ENCODE results near the gene IRS2.

IRS2 gene

GRCh38 chr13:109779876-109780510 is 6.4 kb downstream of the IRS2 start:
- DNase-seq (ENCODE audit: low read depth) = no peak

DNA sequence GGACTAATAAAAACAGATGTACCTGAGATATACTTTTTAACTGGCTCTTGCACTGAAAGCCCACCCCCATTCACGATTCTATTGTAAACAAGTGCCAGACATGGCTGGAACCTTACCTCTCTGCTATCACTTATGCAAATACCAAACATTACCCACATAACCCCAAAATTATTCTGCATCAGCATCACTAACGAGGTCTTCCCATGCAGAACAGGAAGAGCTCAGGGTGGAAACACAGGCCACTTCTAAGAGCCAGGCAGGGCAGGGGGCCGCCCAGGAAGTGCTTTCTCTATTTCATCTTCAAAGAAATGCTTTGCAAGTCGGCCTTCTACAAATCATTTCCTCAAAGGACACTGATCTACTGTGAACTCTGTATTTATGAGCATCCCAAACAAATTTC is 7.3 kb downstream of the IRS2 start:
- no peak for DNase-seq (ENCODE audit: low read depth)

GRCh38 chr13:109778102-109778542 is 8.3 kb downstream of the IRS2 start:
- DNase-seq (ENCODE audit: low read depth) = no peak

DNA sequence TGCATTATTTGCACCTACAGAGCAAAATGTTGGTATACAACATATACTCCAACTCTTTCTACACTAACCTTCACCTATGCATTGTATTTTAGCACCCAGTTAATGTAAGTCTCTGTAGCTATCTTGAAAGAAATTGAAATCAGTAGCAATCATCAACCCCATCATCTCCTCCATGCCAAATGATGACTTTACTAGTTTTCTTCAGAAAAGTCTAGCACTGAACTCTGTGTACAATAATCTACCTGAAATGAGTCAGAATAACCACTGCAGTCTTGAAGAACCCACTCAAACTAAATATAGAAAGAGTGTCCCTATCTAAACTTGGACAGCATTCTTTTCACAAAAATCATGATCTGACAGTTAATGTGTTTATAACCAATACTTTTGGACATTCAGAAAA is 9.8 kb downstream of the IRS2 start:
- no peak for DNase-seq (ENCODE audit: low read depth)

- DNase-seq (ENCODE audit: low read depth) = no peak
These were observed 12.6 kb downstream of the IRS2 start for GRCh38 chr13:109773786-109774185.

DNA sequence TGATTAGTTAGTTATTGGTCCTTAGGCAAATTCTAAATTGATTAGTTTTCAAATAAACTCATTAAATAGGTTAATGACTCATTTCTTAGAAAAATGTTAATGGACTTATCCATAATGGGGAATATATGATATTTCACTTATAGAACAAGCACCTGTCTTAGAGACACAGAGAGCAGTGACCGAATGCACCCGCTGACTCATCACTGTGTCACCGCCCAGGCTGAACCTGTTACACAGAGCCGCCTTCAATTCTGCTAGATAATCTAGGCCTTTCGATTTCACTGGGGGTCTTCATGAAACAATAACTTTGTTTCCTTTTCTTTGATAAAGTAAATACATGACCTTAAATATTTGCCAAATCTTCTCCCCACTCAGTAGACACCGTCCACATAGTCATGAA is 13.1 kb downstream of the IRS2 start:
- DNase-seq (ENCODE audit: low read depth) = no peak

DNA sequence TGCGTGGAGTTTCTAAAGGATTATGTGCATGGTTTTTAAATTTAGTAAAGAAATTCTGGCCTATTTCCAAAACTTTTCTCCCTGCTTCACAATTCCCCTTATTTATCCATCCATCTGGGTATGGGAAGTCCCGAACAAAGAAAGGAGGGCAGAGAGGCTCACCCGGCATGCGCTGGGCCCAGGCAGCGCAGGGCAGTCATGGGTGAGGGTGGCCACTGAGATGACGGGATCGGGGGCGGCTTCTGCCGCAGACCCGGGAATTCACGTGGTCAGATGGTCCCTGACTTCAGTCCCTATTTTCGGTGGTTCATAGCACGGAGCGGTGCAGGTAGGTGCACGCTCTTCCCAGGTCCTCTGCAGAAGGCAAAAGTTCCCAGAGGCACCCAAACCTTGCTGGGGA is 14.5 kb downstream of the IRS2 start:
- no peak for DNase-seq (ENCODE audit: low read depth)

- no peak for DNase-seq (ENCODE audit: low read depth)
These were observed 15.9 kb downstream of the IRS2 start for GRCh38 chr13:109770436-109770835.

DNA sequence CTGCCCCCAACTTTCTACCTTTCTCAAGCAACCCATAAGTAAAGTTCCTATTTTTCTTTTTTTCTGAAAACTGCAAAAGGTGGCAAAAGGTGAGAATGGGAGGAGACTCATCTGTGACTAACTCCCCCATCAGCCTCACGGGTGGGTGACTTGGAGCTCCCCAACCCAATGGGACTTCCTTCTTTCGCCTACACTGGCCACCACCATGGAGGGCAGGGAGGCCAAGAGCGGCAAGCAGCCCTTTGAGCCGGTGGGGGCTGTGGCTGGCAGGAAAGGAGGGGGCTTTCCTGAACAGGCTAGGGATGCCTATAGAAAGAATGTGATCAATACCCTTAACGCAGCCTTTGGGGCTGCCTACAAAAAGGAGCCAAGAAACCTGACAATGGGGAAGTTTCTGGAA is 16.5 kb downstream of the IRS2 start:
- no peak for DNase-seq (ENCODE audit: low read depth)

DNA sequence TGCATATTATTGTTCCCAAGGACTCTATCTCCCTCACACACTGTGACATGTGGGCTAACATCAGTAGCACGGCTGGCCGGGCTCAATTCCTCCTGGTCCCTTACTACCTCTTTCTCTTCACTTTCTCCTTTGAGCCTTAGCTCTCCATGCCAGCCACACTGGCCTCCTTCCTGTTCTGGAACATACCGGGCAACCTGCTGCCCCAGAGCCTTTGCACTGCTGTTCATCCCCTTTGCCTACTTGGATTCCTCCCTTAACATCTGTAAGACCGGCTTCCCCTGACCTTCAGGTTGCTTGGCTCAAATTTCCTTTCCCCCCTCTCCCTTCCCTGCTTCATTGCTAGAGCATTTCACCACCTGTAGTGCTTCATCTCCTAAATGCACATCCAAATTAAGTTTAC is 17.1 kb downstream of the IRS2 start:
- no peak for DNase-seq (ENCODE audit: low read depth)

DNA sequence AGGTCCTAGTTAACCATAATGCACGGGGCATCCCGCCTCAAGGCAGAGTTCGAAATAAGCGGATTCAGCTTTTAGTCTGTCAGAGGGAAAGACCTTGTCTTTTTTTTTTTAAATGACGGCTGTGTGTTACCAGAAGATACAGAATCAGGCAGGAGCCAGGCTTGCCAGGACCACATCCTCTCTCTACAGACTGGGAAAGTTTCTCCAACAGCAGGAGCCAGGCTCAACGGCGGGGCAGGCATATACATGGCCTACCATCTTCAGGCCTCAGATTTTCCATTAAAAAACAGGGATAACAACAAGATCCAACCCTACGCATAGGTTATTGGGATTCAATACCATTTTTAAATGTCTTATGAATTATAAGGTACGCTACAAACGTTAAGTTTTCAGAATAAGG is 17.8 kb downstream of the IRS2 start:
- DNase-seq (ENCODE audit: low read depth) = no peak

- no peak for DNase-seq (ENCODE audit: low read depth)
These were observed 18.2 kb downstream of the IRS2 start for GRCh38 chr13:109768176-109768575.

DNA sequence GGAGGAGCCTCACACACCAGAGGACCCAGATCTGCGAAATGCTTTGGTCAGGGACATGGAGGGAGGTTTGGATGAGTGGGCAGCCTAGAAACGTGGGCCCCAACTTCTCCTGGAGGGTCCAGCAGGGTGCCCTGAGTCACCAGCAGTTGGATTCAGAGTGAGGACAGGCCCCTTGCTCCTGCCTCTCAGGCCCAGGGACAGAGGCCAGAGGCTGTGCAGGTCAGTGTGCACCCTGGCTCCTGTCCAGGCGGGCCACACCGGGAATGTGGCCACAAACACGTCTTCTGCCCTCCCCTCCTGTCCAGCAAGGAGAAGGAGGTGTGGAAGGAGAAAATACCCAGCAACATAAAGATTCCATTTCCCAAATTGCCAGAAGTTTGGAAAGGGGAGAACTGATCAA is 19.4 kb downstream of the IRS2 start:
- no peak for DNase-seq (ENCODE audit: low read depth)

DNA sequence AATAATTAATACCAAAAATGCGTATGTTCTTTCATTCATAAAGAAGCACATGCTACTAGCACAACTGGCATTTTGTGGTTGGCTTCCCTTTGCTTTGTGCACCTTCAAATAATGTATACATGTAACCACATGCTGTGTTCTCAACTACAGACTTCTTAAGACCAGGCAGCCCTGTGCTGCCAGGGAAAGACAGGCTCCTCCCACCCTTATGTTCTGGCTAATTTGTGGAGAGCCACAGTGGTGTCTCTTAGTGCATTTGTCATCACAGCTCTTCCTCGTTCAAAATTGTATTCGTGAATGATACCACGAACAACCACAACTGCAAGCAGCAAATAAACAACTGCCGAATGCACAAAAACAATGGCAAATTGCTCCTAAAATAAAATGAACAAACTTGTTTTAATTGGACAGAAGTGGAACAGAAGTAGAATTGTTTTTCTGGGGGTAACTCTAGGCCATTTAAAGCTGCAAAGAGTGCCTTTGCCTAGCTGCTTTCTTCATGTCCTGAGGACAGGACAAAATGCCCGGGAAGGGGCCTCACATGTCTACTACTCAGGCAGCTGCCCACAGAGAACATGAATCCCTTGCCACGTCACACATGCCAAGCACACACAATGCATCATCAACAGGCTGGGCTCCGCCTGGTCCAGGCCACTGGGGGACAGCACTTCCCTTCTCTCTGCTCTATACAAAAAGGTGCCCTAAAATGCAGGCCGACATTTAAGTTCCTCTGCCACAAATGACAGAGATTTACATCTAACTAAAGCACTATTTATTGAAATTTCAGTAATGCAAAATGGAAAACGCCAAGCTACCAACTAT is 21.7 kb downstream of the IRS2 start:
- no peak for DNase-seq (ENCODE audit: low read depth)

- DNase-seq (ENCODE audit: low read depth) = no peak
These were observed 22.3 kb downstream of the IRS2 start for GRCh38 chr13:109764045-109764444.

DNA sequence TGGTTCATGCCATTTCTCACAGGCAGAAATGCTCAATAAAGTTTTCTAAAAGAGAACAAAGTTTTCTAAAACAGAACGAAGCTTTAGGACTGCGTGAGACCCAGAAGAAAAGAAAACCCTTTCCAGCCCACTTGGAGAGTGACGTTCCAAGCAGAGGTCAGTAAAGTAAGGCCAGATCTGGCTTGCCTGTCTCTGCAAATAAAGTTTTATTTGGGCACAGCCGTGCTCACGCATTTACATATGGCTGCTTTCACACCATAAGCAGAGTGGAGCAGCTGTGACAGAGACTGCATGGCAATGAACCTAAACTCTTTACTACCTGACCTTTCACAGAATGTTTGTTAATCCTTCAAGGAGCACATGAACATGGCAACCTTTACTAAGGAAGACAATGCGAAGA is 23.6 kb downstream of the IRS2 start:
- DNase-seq (ENCODE audit: low read depth) = no peak

GRCh38 chr13:109761695-109762094 is 24.7 kb downstream of the IRS2 start:
- no peak for DNase-seq (ENCODE audit: low read depth)

DNA sequence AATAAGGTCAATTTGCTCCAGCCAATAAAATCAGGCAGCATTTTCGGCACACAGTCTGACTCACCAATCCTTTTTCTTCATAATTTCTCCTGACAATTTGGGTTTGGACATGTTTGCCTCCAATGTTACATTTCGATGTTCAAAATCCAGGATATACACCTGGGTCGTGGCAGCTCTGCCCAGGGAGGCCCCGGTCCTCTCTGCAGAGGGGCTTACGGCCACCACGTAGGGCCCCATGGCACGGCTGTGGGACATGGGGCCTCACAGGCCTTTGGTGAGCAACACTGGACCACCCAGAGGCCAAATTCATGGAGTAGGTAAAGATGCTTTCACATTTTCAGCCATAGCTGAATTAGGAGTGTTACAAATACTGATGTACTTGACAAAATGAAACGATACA is 25.4 kb downstream of the IRS2 start:
- DNase-seq (ENCODE audit: low read depth) = no peak

DNA sequence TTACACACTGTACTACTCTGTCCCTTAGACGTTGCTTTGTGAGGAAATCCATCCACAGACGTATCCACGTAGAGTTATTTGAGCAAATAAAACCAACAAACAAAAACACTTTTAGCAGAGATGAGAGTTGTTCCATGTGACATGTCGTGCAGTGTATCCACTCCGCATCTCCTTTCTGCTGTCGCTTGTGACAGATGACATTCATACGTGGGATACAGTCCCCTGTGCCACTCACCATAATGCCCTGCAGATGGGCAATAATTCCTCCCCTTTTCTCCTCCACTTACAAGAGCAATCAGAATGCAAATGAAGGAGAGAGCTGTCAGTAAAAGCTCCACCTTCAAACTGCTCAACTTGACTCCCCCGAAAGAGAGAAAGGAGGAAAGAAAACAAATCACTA is 26.0 kb downstream of the IRS2 start:
- no peak for DNase-seq (ENCODE audit: low read depth)

GRCh38 chr13:109759609-109760008 is 26.8 kb downstream of the IRS2 start:
- DNase-seq (ENCODE audit: low read depth) = no peak

DNA sequence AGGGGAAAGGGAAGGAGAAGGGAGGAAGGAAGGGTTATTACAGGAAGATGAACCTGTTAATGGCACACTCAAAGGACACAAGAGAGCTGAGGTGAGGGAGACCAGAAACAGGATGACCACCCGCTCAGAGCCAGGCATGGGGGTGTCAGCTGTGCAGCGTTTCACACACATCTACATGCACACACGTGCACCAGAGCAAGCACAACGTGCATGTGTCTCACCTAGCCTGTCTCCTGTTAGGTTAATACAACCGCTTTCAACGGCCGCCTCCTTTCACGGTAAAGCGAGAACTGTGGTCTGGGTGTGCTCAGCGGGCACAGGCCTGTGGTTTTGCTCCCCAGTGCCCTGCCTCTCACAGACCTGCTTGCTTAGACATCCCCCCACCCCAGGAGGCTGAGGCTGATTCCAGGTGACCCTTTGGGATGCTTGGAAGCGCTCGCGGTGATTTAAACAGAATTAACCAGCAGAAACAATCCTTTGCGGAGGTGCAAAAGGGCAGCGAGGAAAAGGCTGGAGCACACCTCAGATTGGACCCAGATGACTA is 27.4 kb downstream of the IRS2 start:
- no peak for DNase-seq (ENCODE audit: low read depth)

DNA sequence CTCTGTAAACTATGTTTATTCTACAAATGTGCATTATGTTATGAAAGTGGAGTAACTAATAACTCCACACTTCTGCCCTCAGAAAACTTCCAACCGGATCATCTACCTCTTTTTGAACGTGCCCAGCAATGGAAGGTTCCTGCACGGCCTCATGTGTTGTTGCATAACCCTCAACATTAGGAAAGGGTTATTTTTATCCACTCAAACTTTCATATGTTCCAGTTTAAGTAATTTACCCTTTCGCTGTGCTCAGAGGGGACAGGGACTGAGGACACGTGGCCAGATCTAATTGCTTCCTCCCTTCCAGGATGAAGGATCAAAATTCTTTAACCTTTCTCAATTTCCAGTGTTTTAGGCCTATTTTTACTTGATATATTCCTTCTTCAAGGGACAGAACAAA is 29.6 kb downstream of the IRS2 start:
- DNase-seq (ENCODE audit: low read depth) = no peak

DNA sequence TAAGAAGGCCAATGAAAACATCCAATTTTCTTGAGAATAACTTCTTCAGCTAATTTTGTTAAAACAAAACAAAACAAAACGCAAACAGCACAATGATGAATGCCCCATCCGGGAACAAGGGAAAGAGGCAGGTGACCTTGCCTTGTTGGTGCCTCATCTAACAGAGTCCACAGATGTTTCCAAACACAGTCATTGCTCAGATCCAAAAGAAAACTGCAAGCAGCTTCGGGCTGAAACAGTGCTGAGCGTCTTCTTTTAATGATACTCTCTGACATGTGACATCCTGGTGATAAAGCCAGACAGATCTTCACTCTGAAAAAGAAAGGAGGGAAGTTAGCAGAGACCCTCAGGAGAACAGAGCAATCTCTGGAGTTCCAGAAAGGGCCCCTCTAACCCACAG is 30.4 kb downstream of the IRS2 start:
- no peak for DNase-seq (ENCODE audit: low read depth)

GRCh38 chr13:109755551-109755950 is 30.8 kb downstream of the IRS2 start:
- no peak for DNase-seq (ENCODE audit: low read depth)
